ENCODE data around the gene CSNK1A1.
"Not testable (repeated sequence)": the region's sequence is repeated elsewhere in the genome, so short reads cannot be mapped to it uniquely, and the experiment has no call there.

The CSNK1A1 gene

GRCh38 chr5:149464796-149465489, 86.3 kb downstream of the CSNK1A1 start:
- H3K4me3 ChIP-seq (ENCODE audit: low read depth in 1 of 2, low read length in 2 of 2), result peak overlapping the region in 1 of 2 donors; percentile 3
- no peaks in the 10 kb centered on the region for H3K9me3 ChIP-seq (ENCODE audit: control insufficient read depth in 1 of 2, low read length in 2 of 2)
- H3K4me1 ChIP-seq (ENCODE audit: control insufficient read depth in 1 of 2, insufficient read depth in 2 of 2, low read length in 2 of 2), result peaks cover 22 to 23% of the 10 kb centered on the region in 2 donors
- peak overlapping the region; percentile 16 to 35 for H3K9ac ChIP-seq (ENCODE audit: low read depth in 1 of 2, low read length in 2 of 2)
- no peaks in the 10 kb centered on the region for H3K27me3 ChIP-seq (ENCODE audit: control insufficient read depth in 1 of 2, insufficient read depth in 2 of 2, low read length in 2 of 2)
- H3K36me3 ChIP-seq (ENCODE audit: control insufficient read depth in 1 of 2, insufficient read depth in 2 of 2, low read length in 2 of 2), result no peaks in the 10 kb centered on the region
- peak overlapping the region; percentile 45 for H3K27ac ChIP-seq (ENCODE audit: low read depth, low read length)

DNA sequence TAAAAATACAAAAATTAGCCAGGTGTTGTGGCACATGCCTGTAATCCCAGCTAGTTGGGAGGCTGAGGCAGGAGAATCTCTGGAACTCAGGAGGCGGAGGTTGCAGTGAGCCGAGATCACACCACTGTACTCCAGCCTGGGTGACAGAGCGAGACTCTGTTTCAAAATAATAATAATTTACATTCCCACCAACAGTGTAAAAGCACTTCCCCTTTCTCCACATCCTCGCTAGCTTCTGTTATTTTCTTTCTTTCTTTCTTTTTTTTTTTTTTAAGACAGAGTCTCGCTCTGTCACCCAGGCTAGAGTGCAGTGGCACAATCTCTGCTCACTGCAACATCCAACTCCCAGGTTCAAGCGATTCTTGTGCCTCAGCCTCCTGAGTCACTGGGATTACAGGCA, 89.3 kb downstream of the CSNK1A1 start:
- H3K4me1 ChIP-seq (ENCODE audit: control insufficient read depth in 1 of 2, insufficient read depth in 2 of 2, low read length in 2 of 2), result peaks cover 22 to 23% of the 10 kb centered on the region in 2 donors
- H3K9ac ChIP-seq (ENCODE audit: low read depth in 1 of 2, low read length in 2 of 2); H3K4me3 ChIP-seq (ENCODE audit: low read depth in 1 of 2, low read length in 2 of 2); H3K36me3 ChIP-seq (ENCODE audit: control insufficient read depth in 1 of 2, insufficient read depth in 2 of 2, low read length in 2 of 2); H3K27me3 ChIP-seq (ENCODE audit: control insufficient read depth in 1 of 2, insufficient read depth in 2 of 2, low read length in 2 of 2); H3K9me3 ChIP-seq (ENCODE audit: control insufficient read depth in 1 of 2, low read length in 2 of 2); H3K27ac ChIP-seq (ENCODE audit: low read depth, low read length): not testable (repeated sequence)

GRCh38 chr5:149459891-149460290, 91.3 kb downstream of the CSNK1A1 start:
- Histone ChIP-seq H3K27ac (ENCODE audit: low read depth, low read length) (no peak overlapping the region), H3K9ac (ENCODE audit: low read depth in 1 of 2, low read length in 2 of 2) (no peak overlapping the region), H3K27me3 (ENCODE audit: control insufficient read depth in 1 of 2, insufficient read depth in 2 of 2, low read length in 2 of 2) (no peaks in the 10 kb centered on the region), H3K4me1 (ENCODE audit: control insufficient read depth in 1 of 2, insufficient read depth in 2 of 2, low read length in 2 of 2) (peaks cover 6 to 7% of the 10 kb centered on the region in 2 donors), H3K36me3 (ENCODE audit: control insufficient read depth in 1 of 2, insufficient read depth in 2 of 2, low read length in 2 of 2) (no peaks in the 10 kb centered on the region), H3K9me3 (ENCODE audit: control insufficient read depth in 1 of 2, low read length in 2 of 2) (no peaks in the 10 kb centered on the region), H3K4me3 (ENCODE audit: low read depth in 1 of 2, low read length in 2 of 2) (no peak overlapping the region)

GRCh38 chr5:149457393-149457763, 93.9 kb downstream of the CSNK1A1 start:
- Histone ChIP-seq H3K9ac (ENCODE audit: low read depth in 1 of 2, low read length in 2 of 2) (no peak overlapping the region), H3K4me3 (ENCODE audit: low read depth in 1 of 2, low read length in 2 of 2) (no peak overlapping the region), H3K27me3 (ENCODE audit: control insufficient read depth in 1 of 2, insufficient read depth in 2 of 2, low read length in 2 of 2) (no peaks in the 10 kb centered on the region), H3K9me3 (ENCODE audit: control insufficient read depth in 1 of 2, low read length in 2 of 2) (no peaks in the 10 kb centered on the region), H3K4me1 (ENCODE audit: control insufficient read depth in 1 of 2, insufficient read depth in 2 of 2, low read length in 2 of 2) (peaks cover 19 to 21% of the 10 kb centered on the region in 2 donors), H3K36me3 (ENCODE audit: control insufficient read depth in 1 of 2, insufficient read depth in 2 of 2, low read length in 2 of 2) (no peaks in the 10 kb centered on the region), H3K27ac (ENCODE audit: low read depth, low read length) (no peak overlapping the region)

- H3K27ac ChIP-seq (ENCODE audit: low read depth, low read length), result no peak overlapping the region
- H3K4me1 ChIP-seq (ENCODE audit: control insufficient read depth in 1 of 2, insufficient read depth in 2 of 2, low read length in 2 of 2), result peaks cover 24 to 27% of the 10 kb centered on the region in 2 donors
- no peaks in the 10 kb centered on the region for H3K36me3 ChIP-seq (ENCODE audit: control insufficient read depth in 1 of 2, insufficient read depth in 2 of 2, low read length in 2 of 2)
- H3K4me3 ChIP-seq (ENCODE audit: low read depth in 1 of 2, low read length in 2 of 2), result no peak overlapping the region
- H3K27me3 ChIP-seq (ENCODE audit: control insufficient read depth in 1 of 2, insufficient read depth in 2 of 2, low read length in 2 of 2), result no peaks in the 10 kb centered on the region
- H3K9ac ChIP-seq (ENCODE audit: low read depth in 1 of 2, low read length in 2 of 2), result no peak overlapping the region
- H3K9me3 ChIP-seq (ENCODE audit: control insufficient read depth in 1 of 2, low read length in 2 of 2), result no peaks in the 10 kb centered on the region
Observed at GRCh38 chr5:149456597-149457392, 94.4 kb downstream of the CSNK1A1 start.

DNA sequence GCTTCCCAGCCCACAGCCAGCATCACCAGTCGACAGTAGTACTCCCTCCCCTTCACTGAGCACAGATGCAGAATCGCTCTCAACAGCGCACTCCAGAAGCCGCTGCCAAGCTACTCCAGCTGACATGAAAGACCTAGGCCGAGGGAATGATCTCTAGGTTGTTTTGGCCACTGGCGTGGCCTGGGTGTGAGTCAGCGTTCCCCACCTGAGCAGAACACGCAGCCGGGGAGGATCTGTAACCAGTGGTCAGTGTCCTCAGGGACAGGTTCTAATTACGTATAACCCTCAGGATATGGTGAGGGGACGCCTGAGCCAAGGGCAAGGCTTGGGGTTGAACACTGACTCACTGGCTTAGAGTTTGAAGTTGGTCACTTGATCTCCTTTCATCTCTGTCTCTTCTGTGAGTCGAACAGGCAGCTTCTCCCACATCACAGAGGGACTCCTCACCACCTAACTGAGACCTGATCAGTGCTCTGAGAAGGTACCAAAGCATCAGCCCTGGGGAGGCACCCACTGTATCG, 95.3 kb downstream of the CSNK1A1 start:
- H3K9ac ChIP-seq (ENCODE audit: low read depth in 1 of 2, low read length in 2 of 2), result no peak overlapping the region
- no peaks in the 10 kb centered on the region for H3K9me3 ChIP-seq (ENCODE audit: control insufficient read depth in 1 of 2, low read length in 2 of 2)
- H3K27ac ChIP-seq (ENCODE audit: low read depth, low read length), result peak overlapping the region; percentile 35

GRCh38 chr5:149453618-149454415, 97.4 kb downstream of the CSNK1A1 start:
- Histone ChIP-seq H3K9me3 (ENCODE audit: control insufficient read depth in 1 of 2, low read length in 2 of 2) (no peaks in the 10 kb centered on the region), H3K4me3 (ENCODE audit: low read depth in 1 of 2, low read length in 2 of 2) (no peak overlapping the region), H3K27ac (ENCODE audit: low read depth, low read length) (peak overlapping the region; percentile 82), H3K27me3 (ENCODE audit: control insufficient read depth in 1 of 2, insufficient read depth in 2 of 2, low read length in 2 of 2) (no peaks in the 10 kb centered on the region), H3K9ac (ENCODE audit: low read depth in 1 of 2, low read length in 2 of 2) (peak overlapping the region; percentile 32 to 34), H3K36me3 (ENCODE audit: control insufficient read depth in 1 of 2, insufficient read depth in 2 of 2, low read length in 2 of 2) (no peaks in the 10 kb centered on the region), H3K4me1 (ENCODE audit: control insufficient read depth in 1 of 2, insufficient read depth in 2 of 2, low read length in 2 of 2) (peaks cover 44 to 49% of the 10 kb centered on the region in 2 donors)

More for the DNA sequence above, 95.3 kb downstream of the CSNK1A1 start:
- Histone ChIP-seq H3K4me1 (ENCODE audit: control insufficient read depth in 1 of 2, insufficient read depth in 2 of 2, low read length in 2 of 2) (peaks cover 29 to 33% of the 10 kb centered on the region in 2 donors), H3K4me3 (ENCODE audit: low read depth in 1 of 2, low read length in 2 of 2) (no peak overlapping the region), H3K36me3 (ENCODE audit: control insufficient read depth in 1 of 2, insufficient read depth in 2 of 2, low read length in 2 of 2) (no peaks in the 10 kb centered on the region), H3K27me3 (ENCODE audit: control insufficient read depth in 1 of 2, insufficient read depth in 2 of 2, low read length in 2 of 2) (no peaks in the 10 kb centered on the region)

DNA sequence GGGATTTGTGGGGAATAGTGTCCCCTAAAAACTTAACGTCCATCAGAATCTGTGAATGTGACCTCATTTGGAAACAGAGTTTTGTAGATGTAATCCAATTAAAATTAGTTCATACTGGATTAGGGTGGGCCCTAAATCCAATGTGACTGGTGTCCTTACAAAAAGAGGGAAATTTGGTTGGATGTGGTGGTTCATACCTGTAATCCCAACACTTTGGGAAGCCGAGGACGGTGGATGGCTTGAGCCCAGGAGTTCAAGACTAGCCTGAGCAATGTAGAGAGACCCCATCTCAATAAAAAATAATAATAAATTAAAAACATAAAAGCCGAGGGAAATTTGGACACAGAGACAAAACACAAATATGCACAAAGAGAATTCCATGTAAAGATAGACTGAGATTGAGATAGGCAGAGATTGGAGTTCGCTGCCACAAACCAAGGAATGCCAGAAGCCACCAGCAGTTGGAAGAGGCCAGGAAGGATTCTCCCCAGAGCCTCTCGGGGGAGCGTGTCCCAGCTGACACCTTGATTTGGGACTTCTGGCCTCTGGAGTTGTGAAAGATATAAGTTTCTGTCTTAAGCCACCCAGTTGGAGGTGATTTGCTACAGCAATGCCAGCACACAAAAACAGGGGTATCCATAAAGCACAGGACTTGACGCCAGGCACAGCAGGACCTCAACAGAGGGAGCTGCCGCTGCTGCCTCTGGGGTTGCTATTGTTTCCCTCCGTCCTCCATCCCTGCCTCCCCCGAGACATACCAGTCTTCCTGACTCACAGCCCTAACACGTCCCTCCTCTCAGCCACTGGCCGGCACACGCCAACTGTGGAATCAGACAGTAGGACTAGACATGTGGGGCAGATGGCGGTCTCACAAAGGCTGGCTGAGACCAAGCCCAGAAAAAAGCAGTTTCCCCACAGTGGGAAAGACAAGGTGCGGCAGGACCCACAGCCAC, 98.3 kb downstream of the CSNK1A1 start:
- Histone ChIP-seq H3K27ac (ENCODE audit: low read depth, low read length) (peak overlapping the region; percentile 85), H3K9ac (ENCODE audit: low read depth in 1 of 2, low read length in 2 of 2) (peak overlapping the region; percentile 45 to 53), H3K36me3 (ENCODE audit: control insufficient read depth in 1 of 2, insufficient read depth in 2 of 2, low read length in 2 of 2) (no peaks in the 10 kb centered on the region), H3K9me3 (ENCODE audit: control insufficient read depth in 1 of 2, low read length in 2 of 2) (no peaks in the 10 kb centered on the region), H3K4me3 (ENCODE audit: low read depth in 1 of 2, low read length in 2 of 2) (no peak overlapping the region), H3K4me1 (ENCODE audit: control insufficient read depth in 1 of 2, insufficient read depth in 2 of 2, low read length in 2 of 2) (peaks cover 44 to 49% of the 10 kb centered on the region in 2 donors), H3K27me3 (ENCODE audit: control insufficient read depth in 1 of 2, insufficient read depth in 2 of 2, low read length in 2 of 2) (no peaks in the 10 kb centered on the region)

GRCh38 chr5:149452007-149452664, 99.1 kb downstream of the CSNK1A1 start:
- Histone ChIP-seq H3K27me3 (ENCODE audit: control insufficient read depth in 1 of 2, insufficient read depth in 2 of 2, low read length in 2 of 2) (no peaks in the 10 kb centered on the region), H3K36me3 (ENCODE audit: control insufficient read depth in 1 of 2, insufficient read depth in 2 of 2, low read length in 2 of 2) (no peaks in the 10 kb centered on the region), H3K9me3 (ENCODE audit: control insufficient read depth in 1 of 2, low read length in 2 of 2) (no peaks in the 10 kb centered on the region), H3K4me1 (ENCODE audit: control insufficient read depth in 1 of 2, insufficient read depth in 2 of 2, low read length in 2 of 2) (peaks cover 44 to 49% of the 10 kb centered on the region in 2 donors), H3K4me3 (ENCODE audit: low read depth in 1 of 2, low read length in 2 of 2) (no peak overlapping the region), H3K9ac (ENCODE audit: low read depth in 1 of 2, low read length in 2 of 2) (peak overlapping the region; percentile 45 to 53), H3K27ac (ENCODE audit: low read depth, low read length) (peak overlapping the region; percentile 85)

All from duodenal mucosa (tissue), 2 donors.